HepG2 (cell line): ENCODE results near the gene RNLS. TPM values are rescaled to one million over a fixed set of nuclear protein-coding genes. Genes with fewer than 3 reads are reported as not detected.

Experiments
- ATAC-seq: fragments of 200-7000 bp; cut with Tn5 transposase; 3 replicates; pipeline ENCODE4 v1.9.1; 2020; ENCODE audit warnings: mild to moderate bottlenecking, moderate library complexity
- BruUV-seq: library from RNA; stranded (reverse); fragments of 400-500 nt; replicated peaks from 2 replicates; lab custom pipeline; 2021; lab: Mats Ljungman, UMichigan
- CTCF ChIA-PET: fragments of 300-600 bp; formaldehyde crosslinking; extraction: SDS; loops from one replicate; lab custom pipeline; 2021; ENCODE audit warnings: low total read pairs, inconsistent platforms, low intra/inter-chr PET ratio; lab: Yijun Ruan, JAX
- POLR2A ChIA-PET: fragments of 350-600 bp; sonication (Branson Sonifier 250); formaldehyde crosslinking; loops from one replicate; lab custom pipeline; 2020; ENCODE audit warnings: antibody characterized with exemption, inconsistent platforms; lab: Yijun Ruan, JAX
- DNase-seq: peaks from one replicate; pipeline ENCODE4 v3.0.0-alpha.2; 2015; ENCODE audit warnings: low spot score
- FAIRE-seq: peaks from 3 replicates; lab custom pipeline; 2011; peaks lifted over from hg19 to GRCh38; lab: Jason Lieb, UNC
- H2AFZ ChIP-seq: one replicate; pipeline ENCODE4 v1.6.1; 2011; ENCODE audit warnings: low read length, inconsistent platforms
- H3K27ac ChIP-seq: fragments of 300-600 bp; 3 replicates; pipeline ENCODE4 v1.8.0; 2011; ENCODE audit warnings: mixed run types, mild to moderate bottlenecking, mixed read lengths, low read length, inconsistent platforms; ENCODE audit not compliant: insufficient read depth; ENCODE audit errors: extremely low read length
- H3K27me3 ChIP-seq, 2 experiments: fragments of 200-600 bp in 1 of 2; 2 replicates in 1 of 2; 3 replicates in 1 of 2; pipeline versions ENCODE4 v1.6.0 to v1.8.0; 2011; ENCODE audit warnings: low read length in 2 of 2, mild to moderate bottlenecking in 2 of 2, moderate library complexity in 2 of 2, inconsistent platforms in 1 of 2; ENCODE audit not compliant: insufficient read depth in 2 of 2, control insufficient read depth in 1 of 2
- H3K36me3 ChIP-seq, 2 experiments: fragments of 200-600 bp in 1 of 2; replicated peaks in 1 of 2; 2 replicates in 1 of 2; 3 replicates in 1 of 2; pipeline versions ENCODE4 v1.5.1 to v1.8.0; 2011; ENCODE audit warnings: low read length in 2 of 2, inconsistent platforms in 1 of 2; ENCODE audit not compliant: insufficient read depth in 2 of 2, control insufficient read depth in 1 of 2
- H3K4me1 ChIP-seq: 2 replicates; pipeline ENCODE4 v1.5.1; 2012; ENCODE audit warnings: low read length, inconsistent platforms; ENCODE audit not compliant: insufficient read depth
- H3K4me2 ChIP-seq: 2 replicates; pipeline ENCODE4 v1.6.0; 2011; ENCODE audit warnings: low read depth, low read length, inconsistent platforms
- H3K4me3 ChIP-seq, 3 experiments: fragments of 200-600 bp in 1 of 3; sonication (generic), shearing (Covaris generic) in 1 of 3; replicated peaks in 1 of 3; 2 replicates each; pipeline ENCODE4 v1.5.1; 2011 to 2016; ENCODE audit warnings: low read length in 3 of 3, inconsistent platforms in 2 of 3, low read depth in 2 of 3, mild to moderate bottlenecking in 2 of 3, control low read depth in 1 of 3, mixed read lengths in 1 of 3; ENCODE audit not compliant: insufficient read depth in 1 of 3
- H3K79me2 ChIP-seq: one replicate; pipeline ENCODE4 v1.6.1; 2011; ENCODE audit warnings: low read length, inconsistent platforms; ENCODE audit not compliant: insufficient read depth
- H3K9ac ChIP-seq: 2 replicates; pipeline ENCODE4 v1.6.0; 2011; ENCODE audit warnings: mild to moderate bottlenecking, low read depth, low read length, inconsistent platforms; ENCODE audit not compliant: insufficient read depth
- H3K9me3 ChIP-seq: 2 replicates; pipeline ENCODE4 v1.5.1; 2012; ENCODE audit warnings: mild to moderate bottlenecking, low read length
- H4K20me1 ChIP-seq: 2 replicates; pipeline ENCODE4 v1.6.0; 2011; ENCODE audit warnings: inconsistent platforms, mild to moderate bottlenecking, low read length, moderate library complexity; ENCODE audit not compliant: insufficient read depth
- CENPT ChIP-seq: sonication (generic); formaldehyde crosslinking; IDR thresholded peaks from 2 replicates; pipeline ENCODE4 v1.8.0; 2022; ENCODE audit warnings: low read depth, mild to moderate bottlenecking, moderate library complexity, missing genetic modification reagents
- SETDB1 ChIP-seq: sonication (generic); formaldehyde crosslinking; IDR thresholded peaks from 2 replicates; pipeline ENCODE4 v1.5.1; 2020; ENCODE audit warnings: missing genetic modification reagents, mild to moderate bottlenecking, borderline replicate concordance
- WGBS: methylation state at CpG from one replicate; pipeline ENCODE4 v1.1.6; 2017; ENCODE audit warnings: low lambda C conversion rate; 5-methylcytosine and 5-hydroxymethylcytosine counted together
- in situ Hi-C: cut with HindIII; loops from 2 replicates; pipeline ENCODE4 v1.10.0; 2017; ENCODE audit warnings: low pct_unique_long_range_greater_than_20kb; ENCODE audit not compliant: extremely low pct_ligation_motif_present
- intact Hi-C: fragments of 100-400 bp; cut with micrococcal nuclease; formaldehyde crosslinking; loops from one replicate; pipeline ENCODE4 v1.10.0; 2022; ENCODE audit not compliant: unreplicated experiment
- polyA plus RNA-seq, 8 experiments: library from polyadenylated mRNA; depleted of rRNA in 3 of 8; stranded (reverse) in 7 of 8; unstranded in 1 of 8; fragments of >200 nt; fragmentation: Illumina TruSeq in 4 of 8; extraction: Trizol in 4 of 8; gene quantifications; 2 replicates each; pipeline versions ENCODE4 v1.2.1 to v1.2.3, GENCODE V29; 2011 to 2016; ENCODE audit warnings: low read depth in 4 of 8, missing spikeins in 1 of 8, mixed read lengths in 1 of 8; ENCODE audit not compliant: insufficient read depth in 1 of 8
- total RNA-seq, 5 experiments: library from RNA; depleted of rRNA; stranded (reverse); fragments of >200 nt; fragmentation: Illumina TruSeq; extraction: Trizol; gene quantifications; 2 replicates each; pipeline ENCODE4 v1.2.3, GENCODE V29; 2016; ENCODE audit warnings: low read depth in 1 of 5
- TF ChIP-seq, protein P1 (sequence below): sonication (generic); formaldehyde crosslinking; IDR thresholded peaks from 2 replicates; pipeline ENCODE4 v1.4.0; 2020; ENCODE audit warnings: mild to moderate bottlenecking, missing genetic modification reagents
- TF ChIP-seq, protein P2 (sequence below), 2 experiments: fragments of 450-650 bp in 1 of 2; sonication (generic) in 1 of 2; formaldehyde crosslinking in 1 of 2; IDR thresholded peaks; 2 replicates each; pipeline versions ENCODE4 v1.6.1 to v1.8.0; 2016 to 2022; ENCODE audit warnings: antibody characterized with exemption in 1 of 2, mild to moderate bottlenecking in 1 of 2, missing genetic modification reagents in 1 of 2

Gene RNLS
- total and polyA plus RNA-seq, 2 of the 13 experiments (the other 11 are each of a cell fraction or from before 2014, with no cell fraction given): not detected

DNA sequence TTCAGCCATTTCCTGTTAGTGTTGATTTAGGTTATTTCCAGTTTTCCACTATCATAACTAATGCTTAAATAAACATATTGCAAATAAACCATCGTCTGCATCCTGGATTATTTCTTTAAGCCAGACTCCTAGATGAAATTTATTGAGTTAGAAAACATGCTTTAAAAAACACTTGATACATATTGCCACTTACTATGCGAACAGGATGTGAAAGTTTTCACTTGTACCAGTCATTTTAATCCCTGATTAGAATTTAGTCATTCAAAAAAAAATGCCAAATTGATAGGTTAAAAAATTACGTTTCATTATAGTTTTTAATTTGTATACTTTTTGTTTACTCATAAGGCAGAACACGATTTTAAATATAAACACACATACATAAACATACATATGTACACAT, 309.6 kb downstream of the RNLS start:
- CTCF ChIA-PET: no interaction called here
- no TSS peak for BruUV-seq

More for the DNA sequence above, 309.6 kb downstream of the RNLS start:
- no peak for FAIRE-seq
- POLR2A ChIA-PET: no interaction called here
- H3K27me3 ChIP-seq: no peaks in the 10 kb centered on the region
- no peaks in the 10 kb centered on the region for H3K4me1 ChIP-seq
- H2AFZ ChIP-seq: no peak overlapping the region
- no peak overlapping the region for H3K4me2 ChIP-seq
- DNase-seq: no peak
- TF ChIP-seq SETDB1 (CRISPR knock-in tag): no peak
- TF ChIP-seq, protein P1, sequence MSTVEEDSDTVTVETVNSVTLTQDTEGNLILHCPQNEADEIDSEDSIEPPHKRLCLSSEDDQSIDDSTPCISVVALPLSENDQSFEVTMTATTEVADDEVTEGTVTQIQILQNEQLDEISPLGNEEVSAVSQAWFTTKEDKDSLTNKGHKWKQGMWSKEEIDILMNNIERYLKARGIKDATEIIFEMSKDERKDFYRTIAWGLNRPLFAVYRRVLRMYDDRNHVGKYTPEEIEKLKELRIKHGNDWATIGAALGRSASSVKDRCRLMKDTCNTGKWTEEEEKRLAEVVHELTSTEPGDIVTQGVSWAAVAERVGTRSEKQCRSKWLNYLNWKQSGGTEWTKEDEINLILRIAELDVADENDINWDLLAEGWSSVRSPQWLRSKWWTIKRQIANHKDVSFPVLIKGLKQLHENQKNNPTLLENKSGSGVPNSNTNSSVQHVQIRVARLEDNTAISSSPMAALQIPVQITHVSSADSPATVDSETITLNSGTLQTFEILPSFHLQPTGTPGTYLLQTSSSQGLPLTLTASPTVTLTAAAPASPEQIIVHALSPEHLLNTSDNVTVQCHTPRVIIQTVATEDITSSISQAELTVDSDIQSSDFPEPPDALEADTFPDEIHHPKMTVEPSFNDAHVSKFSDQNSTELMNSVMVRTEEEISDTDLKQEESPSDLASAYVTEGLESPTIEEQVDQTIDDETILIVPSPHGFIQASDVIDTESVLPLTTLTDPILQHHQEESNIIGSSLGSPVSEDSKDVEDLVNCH (CRISPR knock-in tag): no peak
- TF ChIP-seq, protein P2, sequence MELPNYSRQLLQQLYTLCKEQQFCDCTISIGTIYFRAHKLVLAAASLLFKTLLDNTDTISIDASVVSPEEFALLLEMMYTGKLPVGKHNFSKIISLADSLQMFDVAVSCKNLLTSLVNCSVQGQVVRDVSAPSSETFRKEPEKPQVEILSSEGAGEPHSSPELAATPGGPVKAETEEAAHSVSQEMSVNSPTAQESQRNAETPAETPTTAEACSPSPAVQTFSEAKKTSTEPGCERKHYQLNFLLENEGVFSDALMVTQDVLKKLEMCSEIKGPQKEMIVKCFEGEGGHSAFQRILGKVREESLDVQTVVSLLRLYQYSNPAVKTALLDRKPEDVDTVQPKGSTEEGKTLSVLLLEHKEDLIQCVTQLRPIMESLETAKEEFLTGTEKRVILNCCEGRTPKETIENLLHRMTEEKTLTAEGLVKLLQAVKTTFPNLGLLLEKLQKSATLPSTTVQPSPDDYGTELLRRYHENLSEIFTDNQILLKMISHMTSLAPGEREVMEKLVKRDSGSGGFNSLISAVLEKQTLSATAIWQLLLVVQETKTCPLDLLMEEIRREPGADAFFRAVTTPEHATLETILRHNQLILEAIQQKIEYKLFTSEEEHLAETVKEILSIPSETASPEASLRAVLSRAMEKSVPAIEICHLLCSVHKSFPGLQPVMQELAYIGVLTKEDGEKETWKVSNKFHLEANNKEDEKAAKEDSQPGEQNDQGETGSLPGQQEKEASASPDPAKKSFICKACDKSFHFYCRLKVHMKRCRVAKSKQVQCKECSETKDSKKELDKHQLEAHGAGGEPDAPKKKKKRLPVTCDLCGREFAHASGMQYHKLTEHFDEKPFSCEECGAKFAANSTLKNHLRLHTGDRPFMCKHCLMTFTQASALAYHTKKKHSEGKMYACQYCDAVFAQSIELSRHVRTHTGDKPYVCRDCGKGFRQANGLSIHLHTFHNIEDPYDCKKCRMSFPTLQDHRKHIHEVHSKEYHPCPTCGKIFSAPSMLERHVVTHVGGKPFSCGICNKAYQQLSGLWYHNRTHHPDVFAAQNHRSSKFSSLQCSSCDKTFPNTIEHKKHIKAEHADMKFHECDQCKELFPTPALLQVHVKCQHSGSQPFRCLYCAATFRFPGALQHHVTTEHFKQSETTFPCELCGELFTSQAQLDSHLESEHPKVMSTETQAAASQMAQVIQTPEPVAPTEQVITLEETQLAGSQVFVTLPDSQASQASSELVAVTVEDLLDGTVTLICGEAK (IDR thresholded peaks at IDR 0.05): no peak
- TF ChIP-seq, protein P2 (CRISPR knock-in tag; IDR thresholded peaks at IDR 0.05): no peak
- no peak for TF ChIP-seq CENPT (CRISPR knock-in tag)
- in situ Hi-C loops (no loop called here), intact Hi-C loops (no loop called here)
- H3K9me3 ChIP-seq: no peaks in the 10 kb centered on the region
- no peaks in the 10 kb centered on the region for H3K36me3 ChIP-seq
- ATAC-seq: no peak
- H4K20me1 ChIP-seq: no peaks in the 10 kb centered on the region
- no peaks in the 10 kb centered on the region for H3K79me2 ChIP-seq
- H3K27ac ChIP-seq: no peak overlapping the region
- H3K9ac ChIP-seq: no peak overlapping the region
- no peak overlapping the region for H3K4me3 ChIP-seq
- WGBS: 3% methylated on average over 4 of the region's 4 CpGs
